Hepatocyte (in vitro differentiated cells): ENCODE measurements around the gene STX18.

Experiments
- CTCF ChIP-seq: fragments of 200-600 bp; sonication (generic); IDR thresholded peaks from 2 replicates; pipeline ENCODE4 v1.5.1; 2016; ENCODE audit warnings: antibody characterized with exemption, mild to moderate bottlenecking; ENCODE audit not compliant: poor library complexity
- EZH2 ChIP-seq: fragments of 200-600 bp; sonication (generic); IDR thresholded peaks from 2 replicates; pipeline ENCODE4 v1.6.1; 2016; ENCODE audit warnings: antibody characterized with exemption, mild to moderate bottlenecking, borderline replicate concordance
- EZH2phosphoT487 ChIP-seq: fragments of 200-600 bp; sonication (generic); IDR thresholded peaks from one replicate; pipeline ENCODE4 v1.6.1; 2018; ENCODE audit warnings: antibody characterized with exemption, mild to moderate bottlenecking, low read depth, moderate library complexity; ENCODE audit not compliant: unreplicated experiment, severe bottlenecking

GRCh38 chr4:4514786-4515185 is 27.1 kb downstream of the STX18 start:
- no peak for TF ChIP-seq CTCF
- TF ChIP-seq EZH2phosphoT487 = no peak
- no peak for TF ChIP-seq EZH2
